ENCODE data around the gene ANKRD22. TPM values are rescaled to one million over a fixed set of nuclear protein-coding genes. Genes with fewer than 3 reads are reported as not detected.

Gene ANKRD22
- total and polyA plus RNA-seq, 12 donors, result 0.29 to 2.0 (median 0.40) TPM; not detected in 4

- intact Hi-C loops (cut with DNase I), result no loop called here
- no peak for DNase-seq
- 77 to 88% (median 82%) methylated on average over 4 of the region's 4 CpGs for WGBS, 4 donors
- Histone ChIP-seq H3K36me3 (replicated peaks in 1 of 2) (no peaks in the 10 kb centered on the region), H3K4me3 (no peak overlapping the region), H3K27me3 (no peaks in the 10 kb centered on the region), H3K9me3 (replicated peaks in 1 of 3) (no peaks in the 10 kb centered on the region), H3K27ac (no peak overlapping the region), H3K4me1 (replicated peaks in 1 of 2) (no peaks in the 10 kb centered on the region)
- TF ChIP-seq POLR2A (IDR thresholded peaks at IDR 0.05) (no peak), CTCF (IDR thresholded peaks at IDR 0.05) (peak in 5 of 6 experiments; percentile 7 to 43 (median 26))
Observed at GRCh38 chr10:88865281-88865876, 13.7 kb upstream of the ANKRD22 start.

- H3K36me3 ChIP-seq (replicated peaks in 1 of 2), result no peaks in the 10 kb centered on the region
- TF ChIP-seq CTCF (IDR thresholded peaks at IDR 0.05) (no peak), POLR2A (IDR thresholded peaks at IDR 0.05) (no peak)
- WGBS, 4 donors, result 0 to 86% (median 40%) methylated on average over 1 of the region's 1 CpG
- H3K4me1 ChIP-seq (replicated peaks in 1 of 2), result peaks cover 0 to 16% of the 10 kb centered on the region in 2 donors
- H3K27me3 ChIP-seq, result no peaks in the 10 kb centered on the region
- no peak overlapping the region for H3K27ac ChIP-seq
- H3K4me3 ChIP-seq, result no peak overlapping the region
- intact Hi-C loops (cut with DNase I), result no loop called here
- no peak for DNase-seq
- H3K9me3 ChIP-seq (replicated peaks in 1 of 3), result no peaks in the 10 kb centered on the region
Observed at GRCh38 chr10:88861036-88861435, 9.4 kb upstream of the ANKRD22 start.

GRCh38 chr10:88858491-88858890, 6.8 kb upstream of the ANKRD22 start:
- WGBS, 4 donors, result 23 to 51% (median 41%) methylated on average over 2 of the region's 2 CpGs
- Histone ChIP-seq H3K4me3 (no peak overlapping the region), H3K27ac (peak overlapping the region in 2 of 5 donors; percentile 1 to 25), H3K36me3 (replicated peaks in 1 of 2) (no peaks in the 10 kb centered on the region), H3K9me3 (replicated peaks in 1 of 3) (no peaks in the 10 kb centered on the region), H3K4me1 (replicated peaks in 1 of 2) (peaks cover 0 to 16% of the 10 kb centered on the region in 2 donors), H3K27me3 (no peaks in the 10 kb centered on the region)
- intact Hi-C loops (cut with DNase I), result no loop called here
- no peak for DNase-seq
- no peak for TF ChIP-seq CTCF (IDR thresholded peaks at IDR 0.05)
- no peak for TF ChIP-seq POLR2A (IDR thresholded peaks at IDR 0.05)

- H3K27me3 ChIP-seq, result no peaks in the 10 kb centered on the region
- H3K27ac ChIP-seq, result peak overlapping the region in 2 of 5 donors; percentile 1 to 25
- no peak overlapping the region for H3K4me3 ChIP-seq
- no peaks in the 10 kb centered on the region for H3K9me3 ChIP-seq (replicated peaks in 1 of 3)
- no peaks in the 10 kb centered on the region for H3K36me3 ChIP-seq (replicated peaks in 1 of 2)
- intact Hi-C loops (cut with DNase I), result no loop called here
- peaks cover 0 to 16% of the 10 kb centered on the region in 2 donors for H3K4me1 ChIP-seq (replicated peaks in 1 of 2)
- TF ChIP-seq POLR2A (IDR thresholded peaks at IDR 0.05) (no peak), CTCF (IDR thresholded peaks at IDR 0.05) (no peak)
- no peak for DNase-seq
Observed at GRCh38 chr10:88857831-88858230, 6.2 kb upstream of the ANKRD22 start.

Measured in adrenal gland (tissue), 12 donors.